H1 (cell line): ENCODE results near the gene IRAK3. TPM values are rescaled to one million over a fixed set of nuclear protein-coding genes. Genes with fewer than 3 reads are reported as not detected.

Source experiments
- ATF3 ChIP-seq: IDR thresholded peaks from 2 replicates; pipeline ENCODE4 v1.6.1; 2011; ENCODE audit warnings: low read depth, mild to moderate bottlenecking, low read length; ENCODE audit not compliant: insufficient read depth
- BCL11A ChIP-seq, 2 experiments: IDR thresholded peaks; one replicate each; pipeline ENCODE4 v1.6.1; 2011; ENCODE audit warnings: low read depth in 2 of 2, low read length in 2 of 2, mild to moderate bottlenecking in 2 of 2
- CHD7 ChIP-seq: fragments of 300-600 bp; sonication (generic); IDR thresholded peaks from 2 replicates; pipeline ENCODE4 v1.7.1; 2012; ENCODE audit warnings: low read length, moderate library complexity, mild to moderate bottlenecking, inconsistent platforms; ENCODE audit not compliant: insufficient replicate concordance
- GTF2F1 ChIP-seq: IDR thresholded peaks from 2 replicates; pipeline ENCODE4 v1.6.1; 2012; ENCODE audit warnings: low read depth, low read length, improper control_type of control experiment, borderline replicate concordance
- NRF1 ChIP-seq: IDR thresholded peaks from 2 replicates; pipeline ENCODE4 v1.6.1; 2011; ENCODE audit warnings: mild to moderate bottlenecking, low read depth, low read length, improper control_type of control experiment
- RBBP5 ChIP-seq: IDR thresholded peaks from 2 replicates; pipeline ENCODE4 v1.7.1; 2012; ENCODE audit warnings: low read depth, mild to moderate bottlenecking, inconsistent platforms, low read length, moderate library complexity, borderline replicate concordance
- RNF2 ChIP-seq: fragments of 200-900, 300-1000 bp; sonication (generic); IDR thresholded peaks from 2 replicates; pipeline ENCODE4 v1.7.1; 2016; ENCODE audit warnings: borderline replicate concordance, low read depth, mild to moderate bottlenecking, antibody characterized with exemption, low read length; ENCODE audit not compliant: poor library complexity, severe bottlenecking; ENCODE audit errors: missing control alignments
- SIN3A ChIP-seq, 2 experiments: IDR thresholded peaks in 1 of 2; conservative IDR thresholded peaks in 1 of 2; 2 replicates each; pipeline ENCODE4 v1.6.1; 2011 to 2012; ENCODE audit warnings: low read length in 2 of 2, improper control_type of control experiment in 1 of 2, low read depth in 1 of 2, mild to moderate bottlenecking in 1 of 2
- TCF12 ChIP-seq: IDR thresholded peaks from 2 replicates; pipeline ENCODE4 v1.6.1; 2011; ENCODE audit warnings: low read depth, mild to moderate bottlenecking, low read length
- polyA plus RNA-seq, 7 experiments: library from polyadenylated mRNA; depleted of rRNA in 3 of 7; stranded (reverse) in 5 of 7; unstranded in 2 of 7; fragments of >200 nt in 5 of 7; fragments of 200-250 nt in 2 of 7; gene quantifications; 1 replicate in 5 of 7; 2 replicates in 1 of 7; 4 replicates in 1 of 7; pipeline versions ENCODE4 v1.2.1 to v1.2.3, GENCODE V29; 2011 to 2013; ENCODE audit warnings: missing spikeins in 2 of 7, mixed read lengths in 2 of 7
- total RNA-seq: library from RNA; stranded (reverse); fragmentation: NEBNext Ultra II Directional; extraction: Animal tissue kit (Norgen Biotek cat#: 25700); gene quantifications from 2 replicates; pipeline ENCODE4 v1.2.1, GENCODE V29; 2021

The IRAK3 gene
- total and polyA plus RNA-seq, 2 of the 8 experiments (the other 6 are each of a cell fraction or from before 2014, with no cell fraction given) = 0.51 to 2.2 TPM

- TF ChIP-seq CHD7 = no peak
- no peak for TF ChIP-seq RBBP5
- no peak for TF ChIP-seq RNF2
- TF ChIP-seq TCF12 = no peak
- TF ChIP-seq SIN3A (conservative IDR thresholded peaks at IDR 0.05 in 1 of 2, IDR thresholded peaks at IDR 0.05 in 1 of 2; ENCODE audit: low read depth in 1 of 2, low read length in 2 of 2) = no peak
- TF ChIP-seq BCL11A (IDR thresholded peaks at IDR 0.05; ENCODE audit: low read depth in 2 of 2, low read length in 2 of 2) = no peak
- TF ChIP-seq NRF1 = no peak
- no peak for TF ChIP-seq GTF2F1
- TF ChIP-seq ATF3 = no peak
Observed at GRCh38 chr12:66195242-66195641, 6.2 kb downstream of the IRAK3 start (continued).
